HG03432 (cell line): ENCODE results near the gene SGCD.

Experiments
- ATAC-seq: cut with Tn5 transposase; IDR thresholded peaks from one replicate; pipeline ENCODE4 v1.9.1; 2021; ENCODE audit warnings: mild to moderate bottlenecking, moderate library complexity; ENCODE audit not compliant: unreplicated experiment

Gene SGCD

GRCh38 chr5:156682971-156683370 lies 356.0 kb downstream of the SGCD start:
- no peak for ATAC-seq

GRCh38 chr5:156683509-156683908 lies 356.5 kb downstream of the SGCD start:
- no peak for ATAC-seq

DNA sequence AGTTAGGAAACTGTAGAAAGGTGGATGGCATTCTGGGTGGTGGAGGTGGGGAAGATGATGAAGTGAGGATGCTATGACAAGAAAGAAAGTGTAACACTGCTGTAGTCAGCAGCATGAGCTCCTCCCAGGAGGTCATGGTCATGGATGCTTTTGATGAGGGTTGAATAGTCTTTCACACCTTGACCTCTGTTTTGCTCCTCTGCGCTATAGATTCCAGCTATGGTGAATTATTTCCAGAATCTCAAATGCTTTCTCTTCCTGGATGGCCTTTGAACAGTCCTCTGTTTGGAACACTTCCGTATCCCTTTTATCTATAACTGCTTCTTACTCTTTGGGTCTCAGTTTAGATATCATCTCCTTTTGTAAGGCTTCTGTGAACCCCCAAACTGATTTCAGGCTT lies 357.3 kb downstream of the SGCD start:
- no peak for ATAC-seq

DNA sequence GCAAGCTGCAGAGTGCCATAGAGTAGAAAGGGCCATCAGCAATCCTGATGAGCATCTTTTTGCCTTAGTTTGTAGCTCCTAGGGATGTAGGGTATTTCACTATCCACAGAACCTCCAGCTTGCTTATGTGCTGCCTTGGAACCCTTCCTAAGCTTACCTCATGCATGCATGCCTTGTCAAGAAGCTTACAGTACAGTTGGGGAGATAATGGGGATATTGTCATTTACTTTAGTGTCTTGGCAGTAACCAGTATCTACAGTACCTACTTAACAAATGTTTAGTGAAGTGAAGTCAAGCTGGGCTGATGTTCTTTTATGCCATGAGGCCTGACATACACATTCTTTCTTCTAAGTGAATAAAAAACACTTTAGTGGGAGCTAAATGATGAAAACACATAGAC lies 358.5 kb downstream of the SGCD start:
- no peak for ATAC-seq

DNA sequence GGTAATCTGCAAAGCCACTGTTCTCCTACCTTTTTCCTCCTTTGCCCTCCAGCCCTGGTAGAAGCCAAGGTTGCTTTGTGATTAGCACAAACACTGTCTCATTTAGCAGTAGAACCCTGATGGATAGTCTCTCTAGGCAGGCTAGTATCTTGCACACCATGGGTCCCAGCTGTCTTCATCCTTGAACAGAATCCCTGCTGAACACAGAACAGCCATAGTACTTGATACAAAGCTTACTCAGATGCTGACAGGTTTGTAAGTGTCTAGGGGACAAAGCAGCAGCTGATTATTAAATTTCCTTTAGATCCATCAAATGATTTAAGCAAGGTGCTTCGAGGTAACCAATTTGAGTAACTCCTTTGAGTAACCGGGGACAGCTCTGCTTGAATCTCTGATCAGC lies 359.4 kb downstream of the SGCD start:
- no peak for ATAC-seq

DNA sequence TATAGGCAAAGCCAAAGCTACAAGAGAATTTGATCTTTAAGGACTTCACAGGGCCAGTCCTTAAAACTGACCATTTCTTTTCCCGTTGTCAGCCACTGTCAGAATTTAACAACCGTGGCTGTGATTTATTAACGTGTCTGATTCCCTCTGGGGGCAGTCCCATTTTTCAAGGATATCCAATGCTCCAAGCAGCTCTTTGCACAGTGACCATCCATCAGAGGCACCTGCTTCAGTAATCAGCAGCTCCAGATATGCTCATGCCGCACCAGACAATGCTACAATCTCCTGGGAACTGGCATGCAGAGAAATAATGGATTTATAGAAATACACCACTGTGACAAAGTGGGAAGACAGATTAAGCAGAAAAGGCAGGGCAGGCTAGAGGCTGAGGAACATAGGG lies 359.8 kb downstream of the SGCD start:
- ATAC-seq = no peak

DNA sequence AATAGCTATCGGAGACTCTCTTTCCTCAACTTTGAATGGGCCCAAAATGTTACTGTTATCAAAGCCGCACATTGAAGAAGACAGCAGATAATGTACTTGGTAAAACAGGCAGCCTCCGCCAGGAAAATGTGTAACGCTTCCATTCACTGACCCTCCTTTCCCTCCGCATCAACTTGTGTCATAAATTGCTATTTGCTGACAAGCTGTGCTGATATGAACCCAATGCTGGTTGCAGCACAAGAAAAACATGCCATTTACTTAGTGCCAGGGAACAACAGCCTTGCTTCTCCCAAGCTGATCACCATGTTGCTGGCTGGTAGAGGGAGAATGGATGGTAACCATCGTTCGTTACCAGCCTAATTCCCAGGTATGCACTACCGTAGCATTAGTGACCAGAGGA lies 360.6 kb downstream of the SGCD start:
- ATAC-seq = no peak

GRCh38 chr5:156691572-156691971 lies 364.6 kb downstream of the SGCD start:
- ATAC-seq = no peak

DNA sequence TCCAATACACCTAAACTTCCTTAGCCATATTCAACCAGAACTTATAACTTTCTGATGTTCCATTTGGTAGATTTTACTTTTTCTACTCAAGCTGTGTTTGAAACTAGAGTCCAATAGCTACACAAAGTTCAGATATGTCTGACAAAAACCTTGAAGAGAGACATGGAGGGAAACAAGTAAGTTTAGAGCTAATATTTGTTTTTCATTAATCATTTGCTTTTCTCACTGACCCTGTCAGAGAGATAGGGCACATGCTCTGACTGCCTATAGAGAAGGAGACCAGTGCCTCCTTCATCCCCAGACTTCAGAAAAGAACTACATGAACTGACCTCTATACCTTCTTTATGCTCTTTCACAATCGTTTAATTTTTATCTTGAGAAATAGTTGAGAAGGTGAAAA lies 366.1 kb downstream of the SGCD start:
- no peak for ATAC-seq

DNA sequence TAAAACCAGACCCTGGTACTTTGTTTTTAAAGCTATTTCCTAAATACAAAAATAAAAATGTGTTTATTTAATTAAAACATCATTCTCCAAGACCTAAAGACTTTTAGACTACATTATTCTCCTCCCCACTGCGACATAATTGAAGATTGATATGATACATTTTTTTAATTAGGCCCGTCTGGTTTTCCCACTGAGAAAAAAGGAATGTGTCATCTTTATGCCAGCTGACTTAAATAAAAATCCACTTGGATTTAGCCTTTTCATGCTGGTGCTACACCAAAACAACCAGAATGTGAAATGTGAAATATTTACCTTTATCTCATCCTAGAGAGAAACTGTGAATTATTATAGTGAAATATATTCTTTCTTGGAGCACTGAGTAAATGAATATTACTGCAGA lies 367.6 kb downstream of the SGCD start:
- ATAC-seq = no peak

- ATAC-seq = no peak
Measured at GRCh38 chr5:156695774-156696173, 368.8 kb downstream of the SGCD start.

GRCh38 chr5:156698323-156698722 lies 371.4 kb downstream of the SGCD start:
- ATAC-seq = no peak

- ATAC-seq = no peak
Measured at GRCh38 chr5:156699147-156699546, 372.2 kb downstream of the SGCD start.

DNA sequence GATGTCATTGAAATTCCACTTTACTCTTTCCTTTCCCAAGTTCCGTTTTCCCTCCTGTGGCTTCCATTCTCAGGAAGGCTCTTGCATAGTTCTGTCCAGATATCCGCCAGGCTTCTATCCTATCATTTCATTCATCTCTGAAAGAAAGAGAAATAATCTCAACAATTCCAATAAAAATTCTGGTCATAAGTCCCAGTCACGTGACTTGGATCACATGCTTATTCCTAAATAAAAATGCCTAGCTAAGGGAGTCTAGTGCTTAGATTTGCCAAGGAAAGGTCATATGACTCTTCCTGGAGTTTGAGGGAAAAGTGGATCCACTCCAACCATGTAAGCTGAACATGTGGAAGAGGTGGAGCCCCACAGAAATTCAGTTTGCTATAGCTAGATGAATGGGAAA lies 377.2 kb downstream of the SGCD start:
- no peak for ATAC-seq

- ATAC-seq = no peak
Measured at GRCh38 chr5:156706631-156707030, 379.7 kb downstream of the SGCD start.

GRCh38 chr5:156707750-156708149 lies 380.8 kb downstream of the SGCD start:
- ATAC-seq = no peak

DNA sequence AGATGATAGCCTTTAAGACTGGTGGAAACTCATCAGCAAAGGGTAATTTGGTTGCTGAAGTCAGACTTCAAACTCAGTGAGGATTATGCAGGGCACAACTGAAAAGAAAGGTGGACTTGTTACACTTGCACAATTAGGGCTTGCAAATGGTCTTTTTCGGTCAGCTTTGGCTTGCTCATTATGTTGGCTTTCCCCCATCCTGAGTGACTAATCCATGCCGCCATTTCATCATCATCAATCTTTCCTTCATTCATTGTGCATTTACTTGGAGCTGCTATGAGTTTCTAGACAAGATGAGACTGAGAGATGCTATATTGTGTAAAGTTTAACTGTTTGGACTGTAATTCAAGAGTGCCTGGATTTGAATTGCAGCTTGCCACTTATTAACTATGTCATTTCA lies 388.3 kb downstream of the SGCD start:
- ATAC-seq = no peak

DNA sequence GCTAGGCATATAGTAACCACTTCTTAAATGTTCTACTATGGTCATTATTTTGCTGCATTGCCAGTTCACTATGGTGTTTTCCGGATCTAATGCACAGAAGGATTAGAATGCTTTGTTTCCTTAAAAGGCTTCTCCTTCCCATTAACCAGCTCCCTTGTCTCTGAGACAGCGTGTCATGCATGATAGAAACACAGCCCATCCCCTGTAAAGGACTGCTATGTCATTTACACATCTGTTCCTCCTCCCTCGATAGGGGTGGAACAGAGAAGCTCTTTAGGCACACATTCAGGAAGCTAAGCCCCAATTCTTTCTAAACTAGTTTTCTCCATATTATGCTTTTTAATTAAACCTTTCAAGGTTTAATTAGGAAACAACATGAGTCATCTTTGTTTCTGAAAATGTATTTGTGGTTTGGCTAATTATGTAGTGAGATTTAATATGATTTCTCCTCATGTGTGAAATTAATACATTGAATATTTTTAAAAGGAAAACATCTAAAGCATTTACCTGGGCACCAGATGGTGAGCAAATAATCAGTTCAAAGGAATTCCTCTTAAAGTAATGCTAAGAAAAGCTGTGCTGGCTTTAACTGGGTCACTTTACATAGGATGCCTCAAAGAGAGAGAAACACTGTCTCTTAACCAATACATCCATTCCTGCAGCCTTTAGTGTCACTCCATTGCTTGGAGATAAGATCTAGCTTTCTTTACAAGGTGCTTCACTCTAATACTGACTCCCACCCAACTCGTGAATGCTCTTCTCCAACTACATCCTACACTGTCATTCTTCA lies 389.8 kb downstream of the SGCD start:
- no peak for ATAC-seq

GRCh38 chr5:156718985-156719384 lies 392.0 kb downstream of the SGCD start:
- ATAC-seq = no peak

DNA sequence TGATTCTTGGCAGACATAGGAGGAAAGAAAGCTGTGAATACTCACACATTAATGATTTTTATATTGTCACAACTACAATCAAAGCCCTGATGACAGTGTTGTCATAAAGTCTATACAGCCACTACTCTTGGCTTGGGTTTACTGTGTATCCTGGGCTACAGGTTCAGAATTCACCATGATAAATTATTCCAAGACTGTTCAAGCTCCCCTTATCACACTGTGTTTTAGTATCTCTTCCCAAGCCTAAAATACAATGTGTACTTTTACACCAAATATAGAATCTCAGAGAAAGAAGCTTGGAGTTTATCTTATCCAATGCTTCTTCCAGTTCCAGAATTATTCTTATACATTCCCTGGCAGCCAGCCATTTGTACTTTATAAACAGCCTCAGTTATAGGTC lies 395.4 kb downstream of the SGCD start:
- no peak for ATAC-seq

DNA sequence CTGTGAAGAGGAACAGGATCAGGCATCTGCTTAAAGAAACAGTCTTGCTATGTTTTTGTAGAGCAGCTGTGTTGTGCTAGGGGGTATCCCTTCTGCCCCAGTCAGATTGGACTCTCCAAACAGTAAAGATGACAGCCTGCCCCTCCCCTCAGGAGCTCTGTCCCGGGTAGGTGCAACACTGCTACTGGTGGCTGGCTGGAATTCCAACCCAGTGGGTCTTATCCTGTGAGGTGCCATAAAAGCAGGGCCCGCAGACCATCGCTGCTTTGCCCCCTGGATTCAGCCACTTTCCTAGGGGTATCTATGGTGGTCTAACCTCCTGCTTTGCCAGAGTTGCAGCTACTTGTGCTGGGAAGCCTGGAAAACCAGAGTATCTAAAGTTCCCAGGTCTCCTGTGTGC lies 408.5 kb downstream of the SGCD start:
- no peak for ATAC-seq

- ATAC-seq = no peak
Measured at GRCh38 chr5:156741516-156741915, 414.6 kb downstream of the SGCD start.

DNA sequence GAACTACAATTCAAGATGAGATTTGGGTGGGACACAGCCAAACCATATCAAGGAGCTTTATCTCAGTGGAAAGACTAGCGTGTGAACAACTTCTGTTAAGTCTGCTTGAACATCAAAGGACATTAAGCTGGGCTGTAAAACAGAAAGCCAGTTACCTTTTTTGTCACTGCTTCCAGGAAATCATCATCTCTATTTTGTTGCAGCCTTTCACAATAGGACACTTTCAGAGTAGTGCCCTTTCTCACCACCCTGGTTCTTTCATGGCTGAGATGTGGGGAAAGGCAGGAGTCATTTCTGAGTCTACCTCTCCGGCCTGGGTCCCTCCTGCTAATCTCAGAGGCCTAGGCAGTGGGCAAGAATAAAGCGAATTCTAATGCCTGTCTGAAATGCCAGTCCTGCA lies 426.9 kb downstream of the SGCD start:
- no peak for ATAC-seq
